NCI-H510A treated with DMSO at 0.1 percent for 48 hours (cell line): Measurements from ENCODE around the gene MANF.
"Not testable (repeated sequence)": the region's sequence is repeated elsewhere in the genome, so short reads cannot be mapped to it uniquely, and the experiment has no call there.

Experiments used
- DNase-seq: peaks from one replicate; lab custom pipeline; 2025; lab: John Stamatoyannopoulos, UW

The MANF gene

DNA sequence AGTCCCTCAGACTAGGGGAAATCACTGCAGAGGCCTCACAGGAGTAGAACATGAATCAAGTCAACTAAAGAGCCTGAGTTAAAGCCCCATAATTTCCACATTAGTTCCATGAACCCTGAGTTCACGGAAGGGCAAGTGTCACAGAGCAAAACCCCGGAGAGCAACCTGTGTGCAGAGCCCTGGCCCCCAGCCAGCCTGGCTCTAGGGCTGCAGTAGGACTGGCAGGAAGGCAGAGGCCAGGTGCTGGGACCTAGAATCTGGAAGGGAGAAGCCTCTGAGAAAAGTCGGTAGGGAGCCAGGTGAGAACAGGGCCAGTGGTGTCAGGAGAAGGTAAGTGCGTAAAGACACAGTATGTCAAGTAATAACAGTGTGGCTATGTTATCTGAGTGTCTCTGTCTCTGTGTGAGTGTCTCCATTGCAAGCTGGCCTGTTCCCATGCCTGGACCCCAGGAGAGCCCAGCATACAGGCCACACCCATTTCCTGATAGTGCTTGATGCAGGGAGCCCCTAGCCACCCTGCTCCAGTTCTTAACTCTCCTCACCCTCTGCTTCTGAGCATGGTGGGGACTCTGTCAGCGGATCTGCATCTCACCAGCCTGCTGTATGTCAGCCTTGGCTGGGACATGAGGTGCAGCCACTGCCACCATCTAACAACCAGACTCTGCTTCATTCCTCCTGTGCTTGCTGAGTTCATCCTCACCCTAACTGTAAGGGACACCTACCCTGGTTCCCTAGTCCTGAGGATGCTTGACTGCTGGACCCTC lies 11.3 kb upstream of the MANF start:
- no peak for DNase-seq

DNA sequence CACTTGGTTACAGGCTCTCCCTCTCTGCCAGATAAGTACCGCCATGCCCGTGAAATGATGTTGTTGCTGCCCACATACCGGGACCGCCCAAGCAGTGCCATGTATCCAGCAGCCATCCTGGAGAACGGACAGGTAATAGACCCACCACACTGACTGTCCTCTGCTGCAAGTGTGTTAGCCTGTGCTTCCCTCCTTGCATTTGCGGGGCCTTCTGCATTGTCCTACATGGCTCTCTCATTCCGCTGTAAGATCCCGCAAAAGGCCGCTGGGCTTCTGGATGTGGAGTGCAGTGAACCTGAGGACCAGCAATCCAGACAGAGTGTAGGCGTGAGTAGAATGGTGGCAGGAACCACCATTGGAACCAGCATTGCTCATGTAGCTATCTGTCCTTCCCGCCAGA lies 10.6 kb upstream of the MANF start:
- DNase-seq = no peak

DNA sequence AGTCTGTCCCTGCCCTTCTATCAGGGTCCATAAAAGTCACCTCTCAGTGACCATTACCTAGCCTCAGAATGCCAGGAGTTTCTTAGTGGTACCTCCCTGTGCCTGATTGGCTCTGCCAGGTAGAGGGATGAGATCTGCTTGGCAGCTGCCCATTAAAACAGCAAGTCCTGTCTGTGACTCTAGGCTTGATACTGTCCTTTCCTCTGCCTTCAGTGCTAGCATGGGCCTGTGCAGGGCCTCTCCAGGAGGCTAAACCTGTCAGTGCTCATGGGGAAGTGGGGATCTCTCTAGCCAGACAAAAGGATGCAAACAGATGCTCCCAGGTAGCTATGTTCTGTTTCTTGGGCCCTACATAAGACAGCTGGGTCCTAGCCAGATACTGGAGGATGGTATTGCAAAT lies 10.0 kb upstream of the MANF start:
- DNase-seq = no peak

DNA sequence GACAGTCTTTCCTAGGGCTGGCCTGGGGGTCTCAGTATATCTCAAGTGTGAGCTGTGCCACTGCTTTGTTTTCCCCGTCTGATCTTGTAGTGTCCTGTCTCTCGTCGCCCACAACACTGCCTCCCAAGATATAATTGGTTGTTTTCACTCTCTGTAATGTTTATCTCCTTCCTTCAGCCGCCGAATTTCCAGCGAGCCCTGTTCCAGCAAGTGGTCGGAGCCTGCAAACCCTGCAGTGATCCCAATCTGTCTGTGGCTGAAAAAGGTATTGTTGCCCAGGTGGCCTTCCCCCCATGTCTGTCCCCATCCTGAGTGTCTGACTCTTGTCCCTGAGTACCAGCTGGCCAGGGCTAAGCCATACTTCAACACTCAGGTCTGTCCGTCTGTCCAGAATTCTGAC lies 9.5 kb upstream of the MANF start:
- no peak for DNase-seq

DNA sequence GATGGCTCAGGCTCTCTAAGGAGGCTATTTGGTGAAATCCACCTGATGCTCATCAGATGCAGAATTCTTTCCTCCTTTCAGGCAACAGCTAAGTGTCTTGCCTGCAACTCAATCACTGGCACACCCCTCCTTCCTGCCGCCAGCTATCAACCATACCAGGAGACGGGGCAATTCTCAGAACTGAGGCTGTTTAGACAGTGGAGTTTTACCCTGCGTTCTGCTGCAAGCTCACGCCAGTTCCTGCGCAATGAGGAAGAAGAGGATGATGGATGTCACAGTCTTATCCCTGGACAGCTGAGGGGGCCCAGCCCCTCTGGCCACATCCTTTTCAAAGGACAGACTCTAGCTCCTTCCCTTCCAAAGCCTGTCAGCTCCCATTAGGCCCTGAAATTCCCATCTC lies 7.0 kb upstream of the MANF start:
- no peak for DNase-seq

DNA sequence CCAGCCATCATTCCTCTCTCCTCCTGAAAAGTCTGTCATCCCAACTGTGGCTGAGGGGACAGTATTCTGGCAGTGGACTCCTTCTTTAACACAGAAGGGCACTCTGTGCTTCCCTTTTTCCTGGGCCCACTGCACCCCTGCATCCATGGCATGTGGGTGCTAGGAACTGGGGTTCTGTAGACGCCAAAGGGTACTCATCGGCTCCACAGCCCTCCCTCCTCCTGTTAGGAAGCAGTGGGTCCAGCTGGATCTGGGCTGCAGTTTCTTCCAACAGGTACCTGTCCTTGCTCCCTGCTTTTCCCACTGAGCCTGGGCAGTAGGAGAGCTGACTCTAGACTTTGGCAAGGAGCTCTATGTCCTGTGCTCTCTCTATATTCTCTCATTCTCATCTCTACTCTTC lies 6.4 kb upstream of the MANF start:
- no peak for DNase-seq

DNA sequence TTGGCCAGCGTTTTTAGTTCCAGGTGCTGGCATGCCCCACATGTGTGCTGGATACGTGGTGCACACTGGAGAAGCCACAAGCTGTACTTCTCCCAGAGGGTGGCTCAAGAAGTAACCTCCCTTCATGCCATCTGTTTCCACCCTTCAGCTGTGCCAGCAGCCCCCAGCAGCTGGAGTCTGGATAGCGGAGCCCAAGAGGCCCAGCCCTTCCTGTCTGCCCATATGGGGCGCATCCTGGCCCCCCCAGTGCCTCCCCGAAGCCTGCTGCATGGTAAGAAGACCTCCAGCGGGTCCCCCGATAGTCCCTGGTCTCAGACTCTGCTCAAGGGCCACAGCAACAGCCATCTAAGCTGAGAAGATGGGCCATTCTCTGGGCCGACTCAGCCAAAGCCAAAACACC lies 5.8 kb upstream of the MANF start:
- no peak for DNase-seq

DNA sequence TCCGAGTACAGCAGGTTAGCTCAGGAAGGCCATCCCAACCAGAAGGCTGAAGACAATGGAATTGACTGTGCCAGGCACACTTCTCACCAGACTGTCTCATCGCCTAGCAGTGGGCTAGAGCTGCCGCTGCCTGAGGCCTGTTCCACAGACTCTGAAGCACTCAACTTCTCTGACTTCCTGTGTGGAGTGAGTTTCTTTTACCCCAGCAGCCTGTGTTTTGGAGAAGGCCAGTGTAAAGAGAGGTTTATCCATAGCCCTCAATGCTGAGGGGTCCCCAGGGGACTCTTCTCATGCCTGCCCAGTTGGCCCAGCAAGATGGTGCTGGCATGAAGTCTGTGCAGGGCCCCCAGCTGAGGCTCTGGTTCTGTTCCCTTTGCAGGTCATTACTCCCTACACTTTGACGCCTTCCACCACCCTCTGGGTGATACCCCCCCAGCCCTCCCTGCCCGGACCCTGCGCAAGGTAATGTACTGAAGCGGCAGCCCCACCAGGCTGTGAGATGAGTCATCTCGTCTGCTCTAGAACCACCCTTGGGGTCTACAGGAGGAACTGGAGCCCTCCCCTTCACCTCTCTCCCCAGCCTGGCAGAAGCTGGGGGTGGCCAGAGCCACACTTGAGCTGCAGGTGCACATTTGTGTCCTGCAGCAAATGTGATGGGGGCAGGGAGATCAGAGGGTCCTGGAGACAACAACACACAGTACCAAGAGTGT lies 5.2 kb upstream of the MANF start:
- no peak for DNase-seq

DNA sequence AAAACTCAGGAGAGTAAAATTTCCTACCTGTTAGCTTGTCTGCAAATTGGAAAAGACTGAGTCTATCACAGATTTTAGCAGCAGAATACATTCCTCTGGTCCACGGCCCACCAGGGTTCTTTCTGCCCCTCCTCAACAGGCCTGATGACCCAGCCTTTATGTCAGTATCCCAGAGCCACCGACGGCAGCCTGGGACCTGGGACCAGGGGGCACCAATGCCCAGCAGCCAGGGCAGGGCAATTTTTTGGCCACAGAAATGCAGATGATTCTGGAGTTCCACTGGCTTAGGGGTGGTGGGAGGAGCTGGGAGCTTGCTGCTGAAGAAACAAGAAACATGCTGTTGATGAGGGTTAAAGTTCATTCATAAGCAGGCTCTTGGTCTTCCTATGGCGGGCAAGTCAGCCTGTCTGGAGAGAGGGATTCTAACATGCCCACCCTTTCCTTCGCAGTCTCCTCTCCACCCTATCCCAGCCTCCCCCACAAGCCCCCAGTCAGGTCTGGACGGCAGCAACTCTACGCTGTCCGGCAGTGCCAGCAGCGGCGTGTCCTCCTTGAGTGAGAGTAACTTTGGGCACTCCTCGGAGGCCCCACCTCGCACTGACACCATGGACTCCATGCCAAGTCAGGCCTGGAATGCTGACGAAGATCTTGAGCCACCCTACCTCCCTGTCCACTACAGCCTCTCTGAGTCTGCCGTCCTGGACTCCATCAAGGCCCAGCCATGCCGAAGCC lies 4.3 kb upstream of the MANF start:
- no peak for DNase-seq

DNA sequence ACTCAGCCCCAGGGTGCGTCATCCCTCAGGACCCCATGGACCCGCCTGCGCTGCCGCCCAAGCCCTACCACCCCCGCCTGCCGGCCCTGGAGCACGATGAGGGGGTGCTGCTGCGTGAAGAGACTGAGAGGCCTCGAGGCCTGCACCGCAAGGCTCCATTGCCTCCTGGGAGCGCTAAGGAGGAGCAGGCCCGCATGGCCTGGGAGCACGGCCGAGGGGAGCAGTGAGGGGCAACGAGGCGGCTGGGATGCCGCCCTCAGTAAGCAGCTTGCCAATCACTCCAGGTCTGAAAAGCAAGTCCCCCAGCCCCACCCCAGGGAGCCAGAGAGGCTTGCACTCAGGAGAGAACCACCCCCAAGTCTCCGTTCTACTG lies 3.8 kb upstream of the MANF start:
- DNase-seq = no peak

DNA sequence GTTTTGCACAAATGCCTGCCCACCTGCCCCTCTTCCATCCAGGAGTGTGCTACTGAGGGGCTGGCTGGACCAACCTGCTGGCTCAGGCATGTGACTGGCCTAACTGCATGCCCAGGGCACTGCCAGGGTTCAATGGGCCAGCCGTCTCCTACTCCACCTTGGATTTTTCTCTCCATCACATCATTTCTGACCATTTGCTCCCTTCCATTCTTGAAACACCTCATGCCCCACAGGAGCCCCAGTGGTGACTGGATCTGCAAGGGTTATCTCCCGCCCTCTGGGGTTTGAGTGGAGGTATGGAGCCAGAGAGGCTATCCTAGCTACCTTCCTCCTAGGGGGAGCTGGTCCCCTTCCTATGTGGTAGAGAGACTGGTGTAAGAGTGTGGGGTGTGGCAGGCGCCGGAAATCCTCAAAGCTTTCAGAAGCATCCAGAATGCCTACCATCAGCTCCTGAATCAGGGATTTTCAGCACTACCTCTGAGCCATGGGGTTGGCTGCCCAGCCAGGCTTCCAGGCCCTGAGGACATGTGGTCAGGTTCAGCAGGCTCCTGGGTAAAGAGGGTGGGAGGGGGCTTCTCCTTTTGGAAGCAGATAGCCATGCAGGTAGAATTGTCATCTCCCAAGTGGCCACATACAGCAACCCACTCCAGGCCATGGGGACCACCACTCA lies 2.9 kb upstream of the MANF start:
- no peak for DNase-seq

DNA sequence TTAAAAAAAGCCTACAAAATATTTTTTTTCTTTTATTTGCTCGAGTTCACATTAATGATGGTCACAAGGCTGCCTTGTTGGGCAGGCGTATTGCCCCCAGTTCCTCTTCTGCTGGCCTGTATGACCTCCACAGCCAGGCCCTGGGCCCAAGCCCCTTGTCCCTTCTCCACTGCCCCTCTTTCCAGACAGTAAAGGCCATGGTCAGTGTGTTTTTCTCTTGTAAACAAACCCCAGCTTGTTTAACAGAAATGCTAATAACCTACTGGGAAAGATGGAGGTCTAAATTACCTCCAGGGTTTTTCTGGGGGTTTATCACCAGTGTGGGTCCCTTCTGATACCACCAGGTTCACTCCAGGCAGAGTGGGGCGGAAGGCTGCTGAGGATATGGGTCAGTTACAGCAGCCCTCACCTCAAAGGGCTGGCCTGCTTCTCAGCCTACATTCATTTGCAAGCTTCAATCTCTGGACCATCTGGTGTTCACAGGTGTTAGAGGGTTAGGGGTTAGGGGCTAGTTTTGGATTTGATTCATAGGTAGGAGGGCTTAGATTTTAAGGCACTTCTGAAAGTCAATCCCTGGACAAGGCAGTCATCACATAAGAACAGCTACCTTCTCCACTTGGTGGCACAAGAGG lies 2.0 kb upstream of the MANF start:
- no peak for DNase-seq

DNA sequence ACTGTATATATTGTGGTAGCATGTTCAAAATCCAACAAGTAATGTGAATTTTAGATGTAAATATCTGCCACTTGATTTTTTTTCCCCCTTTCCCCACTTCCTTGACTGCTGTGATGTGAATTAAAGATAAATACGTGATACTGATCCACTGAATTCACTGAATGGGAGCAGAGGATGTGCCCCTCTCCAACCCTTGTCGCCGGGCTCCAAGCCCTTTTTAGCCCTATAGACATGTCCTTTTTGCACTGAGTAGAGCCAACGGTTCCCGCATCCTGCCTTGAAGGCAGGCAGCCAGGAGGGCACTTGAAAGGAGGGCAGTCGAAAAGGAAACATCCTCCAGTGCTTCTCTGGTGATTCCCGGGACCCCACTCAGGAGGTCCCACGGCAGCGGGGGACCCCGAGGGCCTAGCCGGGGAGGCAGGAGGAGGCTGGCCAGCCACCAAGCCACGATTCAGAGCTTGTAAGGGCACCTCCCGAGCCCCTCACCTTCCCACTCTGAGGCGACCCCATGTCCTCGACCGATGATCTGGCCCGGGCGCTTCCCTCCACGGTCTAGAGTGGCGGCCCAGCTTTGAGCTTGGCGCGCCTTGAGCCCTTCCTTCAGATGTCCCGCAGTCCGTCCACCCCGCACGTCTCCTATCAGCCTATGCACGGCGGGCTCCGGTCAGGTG lies 901 bp upstream of the MANF start:
- no peak for DNase-seq

DNA sequence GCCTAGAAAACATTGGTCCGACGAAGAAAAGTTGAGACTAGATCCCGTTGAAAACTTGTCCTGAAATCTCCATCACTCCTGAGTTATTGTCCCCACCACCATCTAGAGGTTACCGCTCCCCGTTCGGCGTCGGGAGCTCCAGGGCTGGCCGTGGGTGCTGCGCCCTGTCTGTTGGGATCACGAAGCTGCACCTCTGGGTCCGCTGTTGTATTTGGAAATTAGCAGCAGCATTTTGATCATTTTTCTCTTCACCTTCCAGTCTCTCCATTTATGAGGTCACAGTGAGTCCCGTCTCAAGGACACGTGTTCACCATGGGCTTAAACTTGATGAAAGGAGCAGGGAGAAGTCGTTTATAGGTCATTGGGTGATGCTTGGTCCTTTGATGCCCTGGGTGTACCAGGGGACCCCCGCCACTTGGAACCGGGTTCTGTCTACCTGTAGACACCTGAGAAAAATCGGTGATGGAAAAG lies 565 bp downstream of the MANF start:
- DNase-seq = no peak

DNA sequence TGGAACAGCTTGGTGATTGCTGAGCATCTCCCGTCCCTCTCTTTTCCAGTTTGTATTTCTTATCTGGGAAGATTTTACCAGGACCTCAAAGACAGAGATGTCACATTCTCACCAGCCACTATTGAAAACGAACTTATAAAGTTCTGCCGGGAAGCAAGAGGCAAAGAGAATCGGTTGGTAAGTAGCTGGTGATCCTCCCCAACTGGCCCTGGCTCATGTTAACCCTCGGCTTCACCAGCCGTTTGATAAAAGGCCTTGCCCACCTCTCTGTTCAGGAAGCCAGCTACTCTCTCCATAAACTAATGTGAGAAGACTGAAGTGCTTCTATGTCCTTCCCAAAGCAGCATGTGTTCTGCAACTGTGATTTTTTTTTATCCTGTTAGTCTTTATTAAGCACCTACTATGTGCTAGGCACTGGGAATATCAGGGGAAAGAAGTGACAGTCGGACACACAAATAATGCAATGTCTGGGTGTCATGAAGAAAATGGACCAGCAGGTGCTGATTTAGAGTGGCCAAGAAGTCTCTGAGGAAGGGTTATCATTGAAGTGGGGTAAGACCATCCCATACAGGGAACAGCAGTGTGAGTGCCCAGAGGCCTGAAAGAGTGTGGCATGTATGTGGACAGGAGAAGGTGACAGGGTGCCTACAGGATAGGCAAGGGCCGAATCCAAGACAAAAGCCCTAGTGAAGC lies 1.2 kb downstream of the MANF start:
- no peak for DNase-seq

DNA sequence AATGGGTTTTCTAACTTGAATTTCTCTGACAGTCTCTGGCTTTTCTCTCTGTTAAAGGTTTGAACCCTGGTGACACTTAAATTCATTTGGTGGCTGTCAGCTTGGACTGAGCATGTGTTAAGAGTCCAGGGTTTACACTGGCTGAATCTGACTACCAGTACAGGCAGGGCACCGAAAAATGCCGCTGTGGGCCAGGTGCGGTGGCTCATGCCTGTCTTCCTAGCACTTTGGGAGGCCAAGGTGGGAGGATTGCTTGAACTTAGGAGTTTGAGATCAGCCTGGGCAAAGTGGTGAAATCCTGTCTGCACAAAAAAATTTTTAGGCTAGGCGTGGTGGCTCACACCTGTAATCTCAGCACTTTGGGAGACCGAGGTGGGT lies 1.8 kb downstream of the MANF start:
- DNase-seq = no peak

DNA sequence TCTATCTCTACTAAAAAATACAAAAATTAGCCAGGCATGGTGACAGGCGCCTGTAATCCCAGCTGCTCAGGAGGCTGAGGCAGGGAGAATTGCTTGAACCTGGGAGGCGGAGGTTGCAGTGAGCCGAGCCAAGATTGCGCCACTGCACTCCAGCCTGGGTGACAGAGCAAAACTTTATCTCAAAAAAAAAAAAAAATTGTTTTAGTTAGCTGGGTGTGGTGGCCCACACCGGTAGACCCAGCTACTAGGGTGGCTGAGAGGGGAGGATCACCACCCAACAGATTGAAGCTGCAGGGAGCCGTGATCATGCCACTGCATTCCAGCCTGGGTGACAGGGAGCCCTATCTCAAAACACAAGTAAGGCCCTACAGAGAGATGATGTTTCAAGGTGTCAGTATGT lies 2.2 kb downstream of the MANF start:
- not testable (repeated sequence) for DNase-seq

DNA sequence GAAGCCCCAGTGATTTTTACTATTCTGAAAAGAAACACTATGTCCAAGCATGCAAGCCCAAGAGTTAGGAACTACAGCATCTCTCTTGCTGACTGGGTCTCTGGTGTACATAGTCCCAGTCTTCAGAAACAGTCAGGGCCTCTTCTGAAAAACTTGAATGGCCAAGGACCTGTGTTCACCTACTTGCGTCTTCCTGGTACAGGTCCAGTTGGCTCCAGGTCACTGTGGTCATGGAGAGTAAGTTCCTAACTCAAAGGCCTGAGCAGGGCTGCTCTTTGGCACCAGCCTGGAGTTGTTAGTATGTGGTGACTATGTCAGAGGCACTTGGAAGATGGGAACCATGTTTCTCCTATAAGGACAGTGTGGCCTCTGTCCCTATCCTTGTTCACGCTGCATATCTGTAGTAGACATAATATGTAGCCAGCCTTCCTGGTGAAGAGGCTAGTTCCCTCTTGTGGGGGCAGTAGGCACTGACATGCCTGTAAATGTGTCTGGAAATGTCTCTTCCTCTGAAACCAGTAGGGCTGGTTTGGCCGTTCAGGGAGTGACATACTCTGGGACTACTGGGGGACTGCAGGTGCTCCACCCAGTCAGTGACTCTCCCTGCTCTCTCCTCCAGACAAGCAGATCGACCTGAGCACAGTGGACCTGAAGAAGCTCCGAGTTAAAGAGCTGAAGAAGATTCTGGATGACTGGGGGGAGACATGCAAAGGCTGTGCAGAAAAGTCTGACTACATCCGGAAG lies 3.4 kb downstream of the MANF start:
- peak; percentile 34 for DNase-seq

DNA sequence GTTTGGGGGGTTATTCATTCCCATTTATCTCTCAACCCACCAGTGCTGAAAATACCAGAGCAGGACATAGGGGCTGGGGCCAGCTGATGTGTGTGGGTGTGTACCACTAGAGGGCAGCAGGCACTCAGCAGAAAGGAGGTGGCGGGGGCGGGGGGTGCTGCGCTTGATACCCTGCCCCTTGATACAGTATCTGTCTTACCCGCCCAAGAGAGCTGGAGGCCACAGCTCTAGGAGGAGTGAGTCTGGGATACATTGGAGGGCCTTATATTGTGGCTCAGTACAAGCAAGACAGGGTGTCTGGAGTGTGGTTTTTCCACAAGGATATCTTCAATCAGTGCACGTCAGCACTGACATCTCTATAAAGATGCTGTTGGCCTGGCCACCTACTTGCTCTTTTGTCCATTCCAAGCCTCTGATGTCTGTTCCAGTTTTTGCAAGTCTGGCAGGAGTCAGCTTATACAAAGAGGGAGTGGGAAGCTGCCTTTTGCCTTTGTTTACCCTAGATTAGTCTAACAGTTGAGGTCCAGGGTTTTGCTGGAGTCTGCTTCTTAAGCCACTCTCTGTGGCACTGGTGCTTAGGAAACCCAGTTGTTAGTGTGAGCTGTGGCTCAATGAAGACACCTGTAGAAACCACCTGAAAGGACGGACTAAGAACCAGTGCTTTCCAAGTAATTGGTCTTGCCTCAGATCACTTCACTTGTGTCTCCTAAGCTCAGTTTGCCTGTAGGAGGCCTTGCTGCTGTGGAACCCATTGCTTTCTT lies 4.5 kb downstream of the MANF start:
- no peak for DNase-seq
